Bronchial epithelial cell (primary cell): ENCODE data around the gene LRMDA. TPM values are rescaled to one million over a fixed set of nuclear protein-coding genes. Genes with fewer than 3 reads are reported as not detected.
A peak's percentile ranks its signal among the peaks of the same experiment; 100 is the strongest.

Experiments used
- DNase-seq: peaks from one replicate; pipeline ENCODE4 v3.0.0-alpha.2; 2010; ENCODE audit warnings: low read depth
- FAIRE-seq: peaks from 2 replicates; lab custom pipeline; 2011; peaks lifted over from hg19 to GRCh38; lab: Jason Lieb, UNC
- H3K27me3 ChIP-seq: 2 replicates; pipeline ENCODE4 v1.5.1; 2011; ENCODE audit warnings: low read length; ENCODE audit not compliant: control insufficient read depth, insufficient read depth
- H3K36me3 ChIP-seq: 2 replicates; pipeline ENCODE4 v1.5.1; 2011; ENCODE audit warnings: low read length; ENCODE audit not compliant: control insufficient read depth, insufficient read depth
- H3K4me3 ChIP-seq: 2 replicates; pipeline ENCODE4 v1.5.1; 2011; ENCODE audit warnings: mild to moderate bottlenecking, low read depth, low read length, control low read depth
- total RNA-seq: library from RNA; depleted of rRNA; stranded (reverse); fragments of >200 nt; gene quantifications from 2 replicates; pipeline ENCODE4 v1.2.1, GENCODE V29; 2014
- TF ChIP-seq, protein P1 (sequence below): IDR thresholded peaks from 2 replicates; pipeline ENCODE4 v1.5.1; 2011; ENCODE audit warnings: mild to moderate bottlenecking, moderate library complexity, low read length, control low read depth, inconsistent platforms; ENCODE audit not compliant: insufficient read depth, severe bottlenecking

LRMDA gene
- total RNA-seq, 1 donor from 2014 or later = 1.6 TPM

DNA sequence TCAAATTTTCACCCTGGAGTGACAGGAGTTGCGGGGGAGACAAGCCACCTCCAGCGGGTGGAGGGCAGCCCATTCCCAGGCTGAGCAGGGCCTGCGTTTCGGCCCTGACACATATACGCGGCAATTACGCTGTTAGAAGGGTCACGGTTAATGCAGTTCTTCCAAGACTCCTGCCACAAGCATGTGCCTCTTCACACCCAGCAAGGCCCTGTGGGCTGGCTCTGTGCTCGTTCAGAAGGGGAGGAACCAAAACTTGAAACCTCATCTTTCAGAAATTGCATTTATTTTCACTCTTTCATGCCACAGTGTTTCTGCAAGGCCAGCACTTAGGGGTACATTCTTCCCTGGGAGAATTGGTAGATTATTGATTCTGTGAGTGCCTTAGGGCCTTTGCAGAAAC is 24.7 kb downstream of the LRMDA start:
- Histone ChIP-seq H3K4me3 (no peak overlapping the region), H3K36me3 (no peaks in the 10 kb centered on the region), H3K27me3 (no peaks in the 10 kb centered on the region)
- no peak for DNase-seq
- FAIRE-seq = peak; percentile 28
- TF ChIP-seq, protein P1, sequence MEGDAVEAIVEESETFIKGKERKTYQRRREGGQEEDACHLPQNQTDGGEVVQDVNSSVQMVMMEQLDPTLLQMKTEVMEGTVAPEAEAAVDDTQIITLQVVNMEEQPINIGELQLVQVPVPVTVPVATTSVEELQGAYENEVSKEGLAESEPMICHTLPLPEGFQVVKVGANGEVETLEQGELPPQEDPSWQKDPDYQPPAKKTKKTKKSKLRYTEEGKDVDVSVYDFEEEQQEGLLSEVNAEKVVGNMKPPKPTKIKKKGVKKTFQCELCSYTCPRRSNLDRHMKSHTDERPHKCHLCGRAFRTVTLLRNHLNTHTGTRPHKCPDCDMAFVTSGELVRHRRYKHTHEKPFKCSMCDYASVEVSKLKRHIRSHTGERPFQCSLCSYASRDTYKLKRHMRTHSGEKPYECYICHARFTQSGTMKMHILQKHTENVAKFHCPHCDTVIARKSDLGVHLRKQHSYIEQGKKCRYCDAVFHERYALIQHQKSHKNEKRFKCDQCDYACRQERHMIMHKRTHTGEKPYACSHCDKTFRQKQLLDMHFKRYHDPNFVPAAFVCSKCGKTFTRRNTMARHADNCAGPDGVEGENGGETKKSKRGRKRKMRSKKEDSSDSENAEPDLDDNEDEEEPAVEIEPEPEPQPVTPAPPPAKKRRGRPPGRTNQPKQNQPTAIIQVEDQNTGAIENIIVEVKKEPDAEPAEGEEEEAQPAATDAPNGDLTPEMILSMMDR = no peak

DNA sequence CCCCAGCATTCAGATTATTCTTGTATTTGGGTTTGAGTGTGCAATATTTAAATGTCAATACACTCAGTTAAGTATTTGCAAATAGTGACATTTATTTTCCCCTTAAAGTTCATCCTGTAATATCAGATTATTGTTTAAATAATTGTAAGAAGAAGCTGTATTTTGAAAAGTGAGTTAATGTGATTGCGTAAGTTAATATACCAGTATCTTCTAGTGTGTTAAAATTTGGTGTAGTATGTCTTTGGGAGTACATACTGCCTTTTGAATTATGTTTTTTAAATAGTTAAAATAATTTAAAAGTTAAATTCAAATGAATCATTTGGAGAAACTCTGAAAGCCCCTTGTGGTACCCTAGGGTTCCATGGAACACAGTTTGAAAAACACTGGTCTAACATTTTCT is 28.6 kb downstream of the LRMDA start:
- H3K36me3 ChIP-seq = no peaks in the 10 kb centered on the region
- TF ChIP-seq, protein P1 = no peak
- no peak for FAIRE-seq
- no peaks in the 10 kb centered on the region for H3K27me3 ChIP-seq
- no peak for DNase-seq
- no peak overlapping the region for H3K4me3 ChIP-seq

DNA sequence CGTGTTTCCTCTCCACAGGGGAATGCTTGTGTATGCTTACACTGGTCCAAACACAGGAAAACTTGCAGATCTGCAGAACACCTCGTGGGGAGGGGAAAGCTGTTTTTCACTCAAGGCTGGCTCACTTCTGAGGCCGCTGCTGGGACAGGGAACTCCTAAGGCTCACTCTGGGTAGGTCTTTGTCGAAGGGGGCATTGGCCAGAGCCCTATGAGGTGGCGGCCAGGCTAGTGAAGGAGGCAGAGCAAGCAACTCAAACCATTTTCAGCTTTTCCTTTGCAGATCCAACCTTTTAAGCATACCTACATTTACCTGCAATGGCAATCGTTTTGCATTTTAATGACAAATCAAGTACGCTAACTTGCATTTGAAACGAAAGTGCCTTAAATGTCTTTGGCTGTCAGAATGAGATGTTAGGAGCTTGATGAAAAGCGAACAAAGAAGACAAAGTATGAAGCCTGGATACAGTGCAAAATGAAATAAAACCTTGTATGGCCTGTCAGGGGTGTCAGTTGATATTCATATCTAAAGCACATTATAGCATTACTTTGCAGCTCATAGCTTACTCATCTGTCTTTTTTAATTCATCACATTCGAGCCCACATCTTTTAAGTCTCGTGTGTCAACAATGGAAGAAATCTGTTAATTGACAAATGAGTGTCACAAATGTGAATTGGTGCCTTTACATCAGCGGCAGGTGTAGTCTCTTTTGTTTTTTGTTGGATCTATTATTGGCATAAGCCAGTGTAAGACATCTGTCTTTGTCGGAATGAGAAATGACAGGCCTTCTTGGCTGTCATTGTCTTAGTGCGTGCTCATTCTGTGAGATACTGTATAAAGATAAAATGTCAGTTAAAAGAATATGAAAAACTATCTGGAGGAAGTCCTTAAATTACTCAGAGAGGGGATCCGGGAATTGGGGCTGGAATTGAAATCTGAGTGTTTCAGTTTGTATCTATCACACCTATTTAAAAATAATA is 30.5 kb downstream of the LRMDA start:
- H3K4me3 ChIP-seq = no peak overlapping the region
- FAIRE-seq (peak; percentile 28), DNase-seq (no peak)
- no peaks in the 10 kb centered on the region for H3K27me3 ChIP-seq
- TF ChIP-seq, protein P1 = no peak
- H3K36me3 ChIP-seq = no peaks in the 10 kb centered on the region

DNA sequence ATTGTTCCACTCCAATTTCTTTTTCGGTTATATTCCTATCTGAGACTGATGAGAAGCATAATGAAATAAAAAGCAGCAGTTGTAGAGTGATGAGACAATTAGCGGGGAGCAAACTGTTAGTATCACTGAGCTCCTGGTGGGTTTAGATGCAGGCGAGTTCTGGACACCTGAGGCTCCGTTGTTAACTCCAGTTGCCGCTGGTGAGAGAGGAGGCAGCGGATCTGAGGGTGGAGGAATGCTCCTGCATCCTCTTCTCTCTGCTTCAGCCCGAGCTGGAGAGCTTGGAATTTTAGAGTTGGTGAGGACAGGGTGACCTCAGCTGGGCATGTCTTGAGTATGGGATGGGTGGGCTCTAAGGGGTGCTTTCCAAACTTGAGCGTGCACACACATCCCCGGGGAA is 31.4 kb downstream of the LRMDA start:
- no peaks in the 10 kb centered on the region for H3K27me3 ChIP-seq
- TF ChIP-seq, protein P1 = no peak
- no peaks in the 10 kb centered on the region for H3K36me3 ChIP-seq
- FAIRE-seq (no peak), DNase-seq (no peak)
- H3K4me3 ChIP-seq = no peak overlapping the region

DNA sequence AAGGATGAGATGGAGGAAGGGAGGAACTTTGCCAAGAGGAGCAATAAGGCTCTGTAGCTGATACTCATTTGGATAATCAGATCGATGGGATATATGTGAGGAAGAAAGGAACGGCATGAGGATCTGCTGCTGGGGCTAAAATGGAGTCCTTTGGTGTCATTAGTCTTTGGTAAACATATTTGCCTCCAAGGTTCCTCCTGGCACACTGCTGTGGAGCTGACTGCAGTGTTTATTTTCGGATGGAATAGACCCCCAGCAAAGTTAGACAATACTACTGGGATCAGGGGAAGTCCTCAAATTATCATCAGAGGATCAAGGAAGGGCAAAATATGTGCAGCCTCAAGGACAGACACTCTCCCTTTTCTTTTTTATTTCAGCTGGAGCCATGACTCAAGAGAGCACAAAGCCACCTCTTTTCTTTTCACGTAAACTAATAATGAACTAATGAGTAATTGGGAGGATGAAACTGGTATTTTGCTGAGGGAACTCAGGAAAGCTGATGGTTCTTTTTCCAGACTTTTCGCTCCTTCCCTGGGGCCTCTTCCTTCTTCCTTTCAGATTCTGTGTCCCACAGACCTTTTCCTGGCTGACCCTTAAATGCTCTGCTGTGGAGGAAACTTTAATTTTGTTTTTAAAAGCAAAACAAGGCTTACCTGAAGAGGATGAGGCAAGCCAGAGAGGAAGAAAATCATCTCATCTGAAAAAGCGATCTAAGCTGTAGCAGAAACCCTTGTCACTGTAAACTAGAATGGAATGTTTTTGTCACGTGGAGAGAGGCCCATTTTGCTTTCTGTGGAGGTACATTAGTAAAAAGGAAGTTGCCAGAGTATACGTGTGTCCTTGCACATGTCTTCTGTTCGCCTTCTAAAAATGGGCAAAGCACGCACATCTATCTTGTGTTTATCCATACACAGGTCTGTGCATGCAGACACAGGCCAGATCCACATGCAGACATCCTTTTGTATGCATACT is 33.3 kb downstream of the LRMDA start:
- no peak for FAIRE-seq
- DNase-seq = peak; percentile 96
- TF ChIP-seq, protein P1 = no peak
- Histone ChIP-seq H3K4me3 (no peak overlapping the region), H3K27me3 (no peaks in the 10 kb centered on the region), H3K36me3 (no peaks in the 10 kb centered on the region)
